Fibroblast of villous mesenchyme (primary cell): Measurements from ENCODE around the gene LRRC42. TPM values are rescaled to one million over a fixed set of nuclear protein-coding genes. Genes with fewer than 3 reads are reported as not detected.
"Not testable (repeated sequence)": the region's sequence is repeated elsewhere in the genome, so short reads cannot be mapped to it uniquely, and the experiment has no call there.

Source experiments
- DNase-seq: peaks from one replicate; pipeline ENCODE4 v3.0.0-alpha.2; 2010; ENCODE audit warnings: low read depth
- H3K4me3 ChIP-seq: 2 replicates; pipeline ENCODE4 v1.5.1; 2011; ENCODE audit warnings: low read depth, mild to moderate bottlenecking, low read length
- CTCF ChIP-seq: IDR thresholded peaks from 2 replicates; pipeline ENCODE4 v1.5.1; 2012; ENCODE audit warnings: low read depth, mild to moderate bottlenecking, low read length; ENCODE audit not compliant: insufficient read depth
- total RNA-seq: library from RNA; depleted of rRNA; stranded (reverse); fragments of >200 nt; gene quantifications from 2 replicates; pipeline ENCODE4 v1.2.3, GENCODE V29; 2012

LRRC42 gene
- total RNA-seq, 1 donor: 47.1 TPM

DNA sequence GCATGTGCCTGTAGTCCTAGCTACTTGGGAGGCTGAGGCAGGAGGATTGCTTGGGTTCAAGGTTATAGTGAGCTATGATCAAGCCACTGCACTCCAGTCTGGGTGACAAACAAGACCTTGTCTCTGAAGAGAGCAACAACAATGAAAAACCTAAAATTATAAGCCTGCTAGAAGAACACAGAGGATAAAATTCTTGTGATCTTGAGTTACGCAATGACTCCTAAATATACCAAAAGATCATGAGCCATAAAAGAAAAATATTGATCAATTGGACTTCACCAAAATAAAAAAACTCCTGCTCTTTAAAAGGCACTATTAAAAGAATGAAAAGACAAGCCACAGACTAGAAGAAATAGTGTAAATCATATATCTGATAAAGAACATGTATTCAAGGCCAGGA is 49.5 kb downstream of the LRRC42 start:
- TF ChIP-seq CTCF: no peak
- H3K4me3 ChIP-seq: no peak overlapping the region
- no peak for DNase-seq

- DNase-seq: no peak
- TF ChIP-seq CTCF: no peak
- H3K4me3 ChIP-seq: no peak overlapping the region
Observed at GRCh38 chr1:53998223-53998622, 52.1 kb downstream of the LRRC42 start.

DNA sequence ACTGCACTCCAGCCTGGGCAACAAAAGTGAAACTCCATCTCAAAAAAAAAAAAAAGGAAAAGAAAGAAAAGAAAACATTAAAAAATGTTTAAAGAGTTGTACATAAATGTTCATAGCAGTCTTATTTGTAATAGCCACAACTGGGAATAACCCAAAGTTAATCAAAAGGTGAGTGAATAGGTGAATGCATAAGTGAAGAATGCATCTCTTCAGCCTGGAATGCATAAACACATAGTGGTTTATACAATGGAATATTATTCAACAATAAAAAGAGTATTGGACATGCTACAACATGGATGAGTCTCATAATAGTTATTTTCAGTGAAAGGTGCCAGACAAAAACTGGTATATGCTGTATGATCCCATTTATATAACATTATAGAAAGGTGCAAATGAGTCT is 53.8 kb downstream of the LRRC42 start:
- DNase-seq: no peak
- no peak overlapping the region for H3K4me3 ChIP-seq
- TF ChIP-seq CTCF: no peak

DNA sequence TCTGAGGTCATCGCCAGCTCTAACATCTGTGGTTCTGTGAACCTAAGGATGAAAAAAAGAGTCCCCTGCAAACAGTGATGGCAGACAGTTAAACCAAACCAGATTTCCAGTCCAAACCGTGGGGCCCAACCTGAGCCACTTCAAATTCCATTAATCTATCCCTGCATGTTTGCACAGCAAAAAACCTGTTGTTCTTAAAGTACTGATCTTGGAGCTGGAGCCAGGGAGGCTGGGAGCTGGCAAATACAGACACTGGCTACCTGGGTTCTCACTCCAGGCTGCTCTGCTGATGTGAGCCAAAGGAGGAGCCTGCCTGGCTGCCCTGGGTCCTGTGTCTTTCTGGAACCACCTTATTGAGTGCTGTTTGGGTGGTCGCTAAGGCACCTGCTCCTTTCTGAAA is 55.4 kb downstream of the LRRC42 start:
- no peak for TF ChIP-seq CTCF
- no peak for DNase-seq
- H3K4me3 ChIP-seq: no peak overlapping the region

- DNase-seq: no peak
- TF ChIP-seq CTCF: no peak
- H3K4me3 ChIP-seq: no peak overlapping the region
Observed at GRCh38 chr1:54002544-54003248, 56.5 kb downstream of the LRRC42 start.

GRCh38 chr1:54003249-54003646 is 57.1 kb downstream of the LRRC42 start:
- DNase-seq: no peak
- TF ChIP-seq CTCF: no peak

DNA sequence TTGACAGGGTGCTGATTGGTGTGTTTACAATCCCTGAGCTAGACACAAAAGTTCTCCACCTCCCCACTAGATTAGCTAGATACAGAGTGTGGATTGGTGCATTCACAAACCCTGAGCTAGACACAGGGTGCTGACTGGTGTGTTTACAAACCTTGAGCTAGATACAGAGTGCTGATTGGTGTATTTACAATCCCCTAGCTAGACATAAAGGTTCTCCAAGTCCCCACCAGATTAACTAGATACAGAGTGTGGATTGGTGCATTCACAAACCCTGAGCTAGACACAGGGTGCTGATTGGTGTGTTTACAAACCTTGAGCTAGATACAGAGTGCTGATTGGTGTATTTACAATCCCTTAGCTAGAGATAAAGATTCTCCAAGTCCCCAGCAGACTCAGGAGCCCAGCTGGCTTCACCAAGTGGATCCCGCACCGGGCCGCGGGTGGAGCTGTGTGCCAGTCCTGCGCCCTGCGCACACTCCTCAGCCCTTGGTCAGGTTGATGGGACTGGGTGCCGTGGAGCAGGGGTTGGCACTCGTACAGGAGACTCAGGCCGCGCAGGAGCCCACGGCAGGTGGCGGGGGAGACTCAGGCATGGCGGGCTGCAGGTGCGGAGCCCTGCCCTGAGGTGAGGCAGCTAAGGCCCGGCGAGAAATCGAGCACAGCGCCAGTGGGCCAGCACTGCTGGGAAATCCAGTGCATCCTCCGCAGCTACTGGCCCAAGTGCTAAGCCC is 57.8 kb downstream of the LRRC42 start:
- not testable (repeated sequence) for DNase-seq, H3K4me3 ChIP-seq

More at GRCh38 chr1:54003249-54003646, 57.1 kb downstream of the LRRC42 start:
- H3K4me3 ChIP-seq: no peak overlapping the region
